GM12801 (cell line): ENCODE results near the gene PET100.

ENCODE experiments used
- TF ChIP-seq, protein P1 (sequence below): IDR thresholded peaks from one replicate; pipeline ENCODE4 v1.5.1; 2011; ENCODE audit warnings: control low read depth; ENCODE audit not compliant: insufficient read length; ENCODE audit errors: extremely low read depth

PET100 gene

DNA sequence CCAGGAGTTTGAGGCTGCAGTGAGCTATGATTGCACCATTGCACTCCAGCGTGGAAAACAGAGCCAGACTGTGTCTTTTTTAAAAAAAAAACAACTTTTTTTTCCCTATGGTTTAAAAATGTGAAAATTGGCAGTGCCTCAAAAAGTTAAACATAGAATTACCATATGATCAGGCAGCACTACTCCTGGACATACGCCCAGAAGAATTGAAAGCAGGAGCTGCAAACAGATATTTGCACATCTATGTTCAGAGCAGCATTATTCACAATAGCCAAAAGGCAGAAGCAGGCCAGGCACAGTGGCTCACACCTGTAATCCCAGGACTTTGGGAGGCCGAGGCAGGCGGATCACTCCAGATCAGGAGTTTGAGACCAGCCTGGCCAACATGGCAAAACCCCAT lies 35.5 kb downstream of the PET100 start:
- TF ChIP-seq, protein P1, sequence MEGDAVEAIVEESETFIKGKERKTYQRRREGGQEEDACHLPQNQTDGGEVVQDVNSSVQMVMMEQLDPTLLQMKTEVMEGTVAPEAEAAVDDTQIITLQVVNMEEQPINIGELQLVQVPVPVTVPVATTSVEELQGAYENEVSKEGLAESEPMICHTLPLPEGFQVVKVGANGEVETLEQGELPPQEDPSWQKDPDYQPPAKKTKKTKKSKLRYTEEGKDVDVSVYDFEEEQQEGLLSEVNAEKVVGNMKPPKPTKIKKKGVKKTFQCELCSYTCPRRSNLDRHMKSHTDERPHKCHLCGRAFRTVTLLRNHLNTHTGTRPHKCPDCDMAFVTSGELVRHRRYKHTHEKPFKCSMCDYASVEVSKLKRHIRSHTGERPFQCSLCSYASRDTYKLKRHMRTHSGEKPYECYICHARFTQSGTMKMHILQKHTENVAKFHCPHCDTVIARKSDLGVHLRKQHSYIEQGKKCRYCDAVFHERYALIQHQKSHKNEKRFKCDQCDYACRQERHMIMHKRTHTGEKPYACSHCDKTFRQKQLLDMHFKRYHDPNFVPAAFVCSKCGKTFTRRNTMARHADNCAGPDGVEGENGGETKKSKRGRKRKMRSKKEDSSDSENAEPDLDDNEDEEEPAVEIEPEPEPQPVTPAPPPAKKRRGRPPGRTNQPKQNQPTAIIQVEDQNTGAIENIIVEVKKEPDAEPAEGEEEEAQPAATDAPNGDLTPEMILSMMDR = no peak

DNA sequence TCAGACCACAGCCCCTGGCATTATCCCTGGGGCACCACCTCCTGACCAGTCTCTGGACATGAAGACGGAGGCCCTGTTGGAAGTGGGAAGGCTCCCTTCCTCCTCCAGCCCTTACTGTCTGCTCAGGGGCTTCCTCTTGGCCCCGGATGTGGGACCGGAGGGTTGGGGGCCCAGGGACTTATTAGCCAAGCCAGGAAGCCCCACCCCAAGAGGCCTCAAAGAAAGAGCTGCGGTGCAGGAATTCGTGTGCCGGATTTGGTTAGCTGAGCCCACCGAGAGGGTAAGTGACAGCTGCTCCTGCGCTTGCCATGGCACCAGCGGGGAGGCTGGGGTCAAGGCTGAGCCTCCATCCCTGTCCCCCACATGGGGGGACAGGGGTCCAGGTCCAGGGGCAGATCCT lies 39.2 kb downstream of the PET100 start, which contains the start of gene RETN:
Gene RETN (plus strand): TSS at position 208 of the 400 bp plus-strand sequence. CDS start 278 bp downstream, outside the sequence.
- TF ChIP-seq, protein P1 = no peak

DNA sequence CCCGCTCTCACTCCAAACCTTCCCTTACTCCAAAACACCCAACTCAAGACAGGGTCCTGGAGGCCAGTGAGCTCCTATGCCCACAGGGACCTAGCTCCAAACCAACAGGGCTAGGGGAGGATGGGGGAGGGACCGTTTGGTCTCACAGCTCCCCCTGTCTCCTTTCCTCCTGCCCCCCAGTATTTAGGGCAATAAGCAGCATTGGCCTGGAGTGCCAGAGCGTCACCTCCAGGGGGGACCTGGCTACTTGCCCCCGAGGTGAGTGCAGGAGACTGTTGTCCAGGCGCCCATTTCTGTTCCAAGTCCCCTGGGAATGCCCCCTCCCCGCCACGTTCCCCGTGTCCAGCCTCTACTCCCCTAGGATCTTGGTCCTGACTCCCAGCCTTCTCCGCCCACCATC lies 40.0 kb downstream of the PET100 start:
- TF ChIP-seq, protein P1 = no peak

DNA sequence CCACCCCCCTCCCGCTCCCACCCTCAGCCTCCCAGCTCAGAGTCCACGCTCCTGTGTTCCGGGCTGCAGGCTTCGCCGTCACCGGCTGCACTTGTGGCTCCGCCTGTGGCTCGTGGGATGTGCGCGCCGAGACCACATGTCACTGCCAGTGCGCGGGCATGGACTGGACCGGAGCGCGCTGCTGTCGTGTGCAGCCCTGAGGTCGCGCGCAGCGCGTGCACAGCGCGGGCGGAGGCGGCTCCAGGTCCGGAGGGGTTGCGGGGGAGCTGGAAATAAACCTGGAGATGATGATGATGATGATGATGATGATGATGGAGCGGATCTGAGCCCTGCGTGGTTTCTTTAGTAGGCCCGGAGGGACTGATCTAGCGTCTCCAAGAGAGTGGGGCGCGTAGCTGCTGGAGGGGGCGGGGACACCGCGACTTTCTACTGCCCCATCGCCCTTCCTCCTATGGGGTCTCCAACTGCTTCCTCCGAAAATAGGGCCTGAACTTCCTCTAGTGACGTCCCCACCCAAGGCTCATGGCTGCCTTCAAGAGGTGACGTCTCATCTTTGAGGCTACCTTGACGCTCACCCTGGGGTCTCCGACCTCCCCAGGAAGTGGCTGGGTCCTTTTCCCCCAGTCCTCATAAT lies 40.7 kb downstream of the PET100 start:
- TF ChIP-seq, protein P1 = no peak

DNA sequence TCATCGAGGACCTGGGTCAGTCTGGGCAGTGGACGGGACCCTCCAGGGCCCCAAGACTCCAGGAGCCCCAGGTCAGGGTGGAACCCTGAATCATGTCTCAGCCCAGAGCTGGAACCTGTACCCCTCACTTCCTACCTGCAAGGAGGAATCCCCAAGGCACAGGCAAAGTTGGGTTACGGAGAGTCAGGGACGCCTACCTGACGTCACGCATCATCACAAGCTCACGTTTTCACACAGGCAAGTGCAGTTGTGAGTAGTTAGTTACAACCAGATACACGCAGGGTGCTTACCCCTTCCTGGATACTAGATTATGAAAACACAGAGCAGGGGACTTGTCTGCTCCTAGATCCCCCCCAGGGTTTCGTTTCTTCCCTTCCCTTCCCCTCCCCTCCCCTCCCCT lies 41.2 kb downstream of the PET100 start:
- TF ChIP-seq, protein P1 = no peak

DNA sequence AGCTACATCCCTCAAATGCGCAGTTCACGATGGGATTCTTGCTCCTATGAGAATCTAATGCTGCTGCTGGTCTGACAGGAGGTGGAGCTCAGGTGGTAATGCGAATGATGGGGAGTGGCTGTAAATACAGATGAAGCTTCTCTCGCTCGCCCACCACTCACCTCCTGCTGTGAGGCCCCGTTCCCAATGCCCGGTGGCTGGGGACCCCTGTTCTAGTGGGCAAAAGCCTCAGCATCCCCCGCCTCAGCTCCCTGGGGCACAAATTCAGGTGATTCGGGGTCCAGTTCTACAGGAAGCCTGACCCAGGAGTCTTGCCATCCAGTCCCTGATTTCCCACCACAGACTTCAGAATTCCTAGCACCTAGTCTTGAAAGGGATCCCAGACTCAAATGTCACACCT lies 42.9 kb downstream of the PET100 start:
- TF ChIP-seq, protein P1 = no peak

DNA sequence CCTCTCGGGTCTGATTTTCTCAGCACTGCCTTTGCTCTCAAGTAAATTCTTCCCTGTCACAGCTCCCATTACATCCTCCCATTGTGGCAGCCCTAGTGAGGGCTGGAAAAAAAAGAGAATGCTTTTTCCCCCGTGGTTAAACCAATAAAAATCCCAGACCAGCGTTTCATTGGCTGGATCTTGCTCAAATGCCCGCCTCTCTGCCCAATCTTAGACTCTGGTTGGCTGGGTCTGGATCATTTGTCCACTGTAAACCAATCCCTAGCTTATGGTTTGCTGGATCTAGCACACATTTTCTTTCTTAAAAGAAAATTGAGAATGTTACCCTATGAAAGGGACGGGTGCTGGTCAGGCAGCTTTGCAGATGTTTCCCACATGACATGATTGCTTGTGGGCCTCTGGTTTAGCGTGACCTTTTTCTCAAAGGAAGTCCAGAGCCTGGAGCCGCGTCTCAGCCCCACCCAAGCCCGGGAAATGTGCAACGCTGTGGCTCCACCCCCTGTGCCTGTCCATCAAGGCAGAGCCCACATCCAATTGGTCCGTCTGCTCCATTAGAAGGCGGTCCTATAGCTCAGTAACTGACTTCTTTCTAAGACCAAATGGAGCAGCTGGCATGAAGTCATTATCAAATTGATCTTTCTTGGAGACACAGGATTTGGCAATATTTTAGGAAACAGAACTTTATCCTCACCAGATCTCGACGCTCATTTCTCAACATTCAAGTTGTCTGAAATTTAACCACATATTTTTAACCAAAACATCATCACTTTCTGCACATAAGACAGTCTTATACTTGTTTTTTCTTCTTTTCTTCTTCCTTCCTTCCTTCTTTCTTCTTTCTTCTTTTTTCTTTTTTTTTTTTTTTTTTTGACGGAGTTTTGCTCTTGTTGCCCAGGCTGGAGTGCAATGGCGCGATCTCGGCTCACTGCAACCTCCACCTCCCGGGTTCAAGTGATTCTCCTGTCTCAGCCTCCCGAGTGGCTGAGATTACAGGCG lies 44.7 kb downstream of the PET100 start:
- TF ChIP-seq, protein P1 = no peak
